ENCODE data around the gene SLC10A7. TPM values are rescaled to one million over a fixed set of nuclear protein-coding genes. Genes with fewer than 3 reads are reported as not detected.

The SLC10A7 gene
- total RNA-seq, 2 experiments from 2014 or later: 8.7 to 9.9 TPM

DNA sequence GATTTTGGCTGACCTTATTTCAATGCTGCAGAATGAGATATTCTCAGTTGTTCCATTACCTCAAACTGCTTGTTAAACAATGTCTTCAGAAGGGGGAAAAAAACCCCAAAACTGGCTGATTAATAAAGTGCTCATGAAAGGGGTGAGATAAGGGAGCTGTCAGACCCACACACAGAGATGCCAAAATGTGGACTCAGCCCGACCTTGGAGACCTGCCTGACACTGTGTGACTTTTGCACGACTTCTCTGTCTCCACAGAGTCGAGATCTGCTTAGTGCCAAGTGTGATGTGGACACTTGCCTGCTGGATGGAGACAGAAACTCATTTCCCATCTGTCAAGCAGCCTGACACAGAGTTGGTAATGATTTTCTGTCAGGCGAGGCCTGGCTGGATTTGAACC, 275.9 kb downstream of the SLC10A7 start:
- TF ChIP-seq, protein P1, sequence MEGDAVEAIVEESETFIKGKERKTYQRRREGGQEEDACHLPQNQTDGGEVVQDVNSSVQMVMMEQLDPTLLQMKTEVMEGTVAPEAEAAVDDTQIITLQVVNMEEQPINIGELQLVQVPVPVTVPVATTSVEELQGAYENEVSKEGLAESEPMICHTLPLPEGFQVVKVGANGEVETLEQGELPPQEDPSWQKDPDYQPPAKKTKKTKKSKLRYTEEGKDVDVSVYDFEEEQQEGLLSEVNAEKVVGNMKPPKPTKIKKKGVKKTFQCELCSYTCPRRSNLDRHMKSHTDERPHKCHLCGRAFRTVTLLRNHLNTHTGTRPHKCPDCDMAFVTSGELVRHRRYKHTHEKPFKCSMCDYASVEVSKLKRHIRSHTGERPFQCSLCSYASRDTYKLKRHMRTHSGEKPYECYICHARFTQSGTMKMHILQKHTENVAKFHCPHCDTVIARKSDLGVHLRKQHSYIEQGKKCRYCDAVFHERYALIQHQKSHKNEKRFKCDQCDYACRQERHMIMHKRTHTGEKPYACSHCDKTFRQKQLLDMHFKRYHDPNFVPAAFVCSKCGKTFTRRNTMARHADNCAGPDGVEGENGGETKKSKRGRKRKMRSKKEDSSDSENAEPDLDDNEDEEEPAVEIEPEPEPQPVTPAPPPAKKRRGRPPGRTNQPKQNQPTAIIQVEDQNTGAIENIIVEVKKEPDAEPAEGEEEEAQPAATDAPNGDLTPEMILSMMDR (IDR thresholded peaks at IDR 0.05): no peak
- Mint-ChIP-seq H3K36me3 (ENCODE audit: low read depth) (no peaks in the 10 kb centered on the region), H3K9me3 (no peaks in the 10 kb centered on the region), H3K4me3 (no peak overlapping the region), H3K27ac (no peak overlapping the region), H3K4me1 (ENCODE audit: low read depth) (peaks cover 20% of the 10 kb centered on the region), H3K27me3 (peaks cover 4% of the 10 kb centered on the region)
- ChIA-PET CTCF (no interaction called here), POLR2A (no interaction called here)
- Histone ChIP-seq H3K27ac (ENCODE audit: low read depth in 1 of 2, low read length in 2 of 2) (no peak overlapping the region), H3K9me3 (ENCODE audit: control insufficient read depth in 1 of 2, insufficient read depth in 1 of 2, low read length in 2 of 2) (no peaks in the 10 kb centered on the region), H3K36me3 (ENCODE audit: insufficient read depth, low read length) (no peaks in the 10 kb centered on the region), H3K4me3 (ENCODE audit: low read length) (no peak overlapping the region), H3K27me3 (ENCODE audit: control insufficient read depth in 1 of 2, insufficient read depth in 2 of 2, low read length in 2 of 2) (no peaks in the 10 kb centered on the region), H3K4me1 (ENCODE audit: insufficient read depth, low read length) (peaks cover 14% of the 10 kb centered on the region)
- ATAC-seq (ENCODE audit: poor library complexity): no peak
- no peak for DNase-seq
- intact Hi-C loops (cut with DNase I, micrococcal nuclease): no loop called here

DNA sequence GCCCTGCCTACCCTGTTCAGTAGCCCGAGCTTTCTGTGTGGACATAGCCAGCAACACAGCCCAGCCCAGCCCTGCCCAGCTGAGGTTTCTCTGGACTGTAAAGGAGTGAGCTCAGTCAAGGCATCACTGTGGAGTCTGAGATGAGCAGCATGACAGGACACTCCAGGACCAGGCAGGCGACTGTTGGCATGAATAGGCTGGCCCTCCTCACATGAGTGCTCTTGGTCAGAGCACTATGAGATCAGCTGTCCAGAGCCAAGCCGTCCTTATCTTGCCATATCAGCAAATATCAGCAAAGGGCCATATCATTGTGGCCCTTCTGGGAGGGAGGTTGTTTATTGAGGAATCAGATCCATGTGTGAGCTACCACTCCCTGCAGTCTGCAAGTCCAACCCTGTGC, 276.5 kb downstream of the SLC10A7 start:
- H3K36me3 ChIP-seq (ENCODE audit: insufficient read depth, low read length): no peaks in the 10 kb centered on the region
- intact Hi-C loops (cut with DNase I, micrococcal nuclease): no loop called here
- H3K36me3 Mint-ChIP-seq (ENCODE audit: low read depth): no peaks in the 10 kb centered on the region
- ChIA-PET POLR2A (no interaction called here), CTCF (no interaction called here)
- no peak for DNase-seq
- no peak for ATAC-seq (ENCODE audit: poor library complexity)
- TF ChIP-seq, protein P1 (IDR thresholded peaks at IDR 0.05): no peak
- H3K4me1 Mint-ChIP-seq (ENCODE audit: low read depth): peaks cover 20% of the 10 kb centered on the region
- H3K9me3 ChIP-seq (ENCODE audit: control insufficient read depth in 1 of 2, insufficient read depth in 1 of 2, low read length in 2 of 2): no peaks in the 10 kb centered on the region
- no peak overlapping the region for H3K4me3 Mint-ChIP-seq
- no peaks in the 10 kb centered on the region for H3K9me3 Mint-ChIP-seq
- H3K4me1 ChIP-seq (ENCODE audit: insufficient read depth, low read length): peaks cover 14% of the 10 kb centered on the region
- H3K4me3 ChIP-seq (ENCODE audit: low read length): no peak overlapping the region
- no peak overlapping the region for H3K27ac Mint-ChIP-seq
- peaks cover 4% of the 10 kb centered on the region for H3K27me3 Mint-ChIP-seq
- no peaks in the 10 kb centered on the region for H3K27me3 ChIP-seq (ENCODE audit: control insufficient read depth in 1 of 2, insufficient read depth in 2 of 2, low read length in 2 of 2)
- no peak overlapping the region for H3K27ac ChIP-seq (ENCODE audit: low read depth in 1 of 2, low read length in 2 of 2)

DNA sequence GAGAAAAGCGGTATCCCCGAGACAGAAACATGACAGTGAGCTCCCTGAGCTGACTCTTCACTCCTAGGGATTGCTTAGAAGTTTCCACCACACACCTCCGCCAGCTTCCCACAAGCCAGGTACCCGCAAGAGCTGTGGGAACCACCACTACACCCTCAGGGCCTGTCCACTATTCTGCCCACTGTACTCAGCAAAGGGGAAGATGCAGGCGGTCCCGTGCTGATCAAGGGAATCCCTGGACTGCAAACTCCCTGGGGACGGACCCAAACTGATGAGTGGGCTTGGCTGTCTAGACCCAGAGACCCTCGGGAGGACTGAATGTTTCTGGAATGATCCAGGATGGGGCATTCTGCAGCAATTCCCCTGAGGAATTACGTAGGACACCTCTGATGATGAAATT, 277.2 kb downstream of the SLC10A7 start:
- DNase-seq: no peak
- no peaks in the 10 kb centered on the region for H3K36me3 Mint-ChIP-seq (ENCODE audit: low read depth)
- no peak for ATAC-seq (ENCODE audit: poor library complexity)
- H3K4me3 Mint-ChIP-seq: no peak overlapping the region
- intact Hi-C loops (cut with DNase I, micrococcal nuclease): no loop called here
- CTCF ChIA-PET: no interaction called here
- no peaks in the 10 kb centered on the region for H3K27me3 ChIP-seq (ENCODE audit: control insufficient read depth in 1 of 2, insufficient read depth in 2 of 2, low read length in 2 of 2)
- no peak overlapping the region for H3K27ac Mint-ChIP-seq
- peaks cover 14% of the 10 kb centered on the region for H3K4me1 ChIP-seq (ENCODE audit: insufficient read depth, low read length)
- H3K36me3 ChIP-seq (ENCODE audit: insufficient read depth, low read length): no peaks in the 10 kb centered on the region
- H3K27me3 Mint-ChIP-seq: peaks cover 5% of the 10 kb centered on the region
- peaks cover 20% of the 10 kb centered on the region for H3K4me1 Mint-ChIP-seq (ENCODE audit: low read depth)
- POLR2A ChIA-PET: interaction anchor here (0.6 kb wide), 1 partner anchor 31 kb away, joined by 3 read pairs; no protein-coding TSS in a partner anchor
- no peaks in the 10 kb centered on the region for H3K9me3 ChIP-seq (ENCODE audit: control insufficient read depth in 1 of 2, insufficient read depth in 1 of 2, low read length in 2 of 2)
- no peak overlapping the region for H3K4me3 ChIP-seq (ENCODE audit: low read length)
- H3K27ac ChIP-seq (ENCODE audit: low read depth in 1 of 2, low read length in 2 of 2): no peak overlapping the region
- no peaks in the 10 kb centered on the region for H3K9me3 Mint-ChIP-seq
- TF ChIP-seq, protein P1 (IDR thresholded peaks at IDR 0.05): no peak

All from CD4-positive, alpha-beta T cell (primary cell).